ENCODE results near the gene NFATC4. TPM values are rescaled to one million over a fixed set of nuclear protein-coding genes. Genes with fewer than 3 reads are reported as not detected.

NFATC4 gene
- total RNA-seq, 1 donor from 2014 or later, result 11.4 TPM

- DNase-seq, result no peak
- Mint-ChIP-seq H3K4me3 (ENCODE audit: unreplicated experiment) (no peak overlapping the region), H3K27me3 (ENCODE audit: unreplicated experiment) (peaks cover 3% of the 10 kb centered on the region), H3K27ac (ENCODE audit: unreplicated experiment) (no peak overlapping the region), H3K4me1 (ENCODE audit: low read depth, unreplicated experiment) (peaks cover 29% of the 10 kb centered on the region), H3K9me3 (ENCODE audit: unreplicated experiment) (peaks cover 2% of the 10 kb centered on the region), H3K36me3 (ENCODE audit: unreplicated experiment) (no peaks in the 10 kb centered on the region)
- TF ChIP-seq, protein P1, sequence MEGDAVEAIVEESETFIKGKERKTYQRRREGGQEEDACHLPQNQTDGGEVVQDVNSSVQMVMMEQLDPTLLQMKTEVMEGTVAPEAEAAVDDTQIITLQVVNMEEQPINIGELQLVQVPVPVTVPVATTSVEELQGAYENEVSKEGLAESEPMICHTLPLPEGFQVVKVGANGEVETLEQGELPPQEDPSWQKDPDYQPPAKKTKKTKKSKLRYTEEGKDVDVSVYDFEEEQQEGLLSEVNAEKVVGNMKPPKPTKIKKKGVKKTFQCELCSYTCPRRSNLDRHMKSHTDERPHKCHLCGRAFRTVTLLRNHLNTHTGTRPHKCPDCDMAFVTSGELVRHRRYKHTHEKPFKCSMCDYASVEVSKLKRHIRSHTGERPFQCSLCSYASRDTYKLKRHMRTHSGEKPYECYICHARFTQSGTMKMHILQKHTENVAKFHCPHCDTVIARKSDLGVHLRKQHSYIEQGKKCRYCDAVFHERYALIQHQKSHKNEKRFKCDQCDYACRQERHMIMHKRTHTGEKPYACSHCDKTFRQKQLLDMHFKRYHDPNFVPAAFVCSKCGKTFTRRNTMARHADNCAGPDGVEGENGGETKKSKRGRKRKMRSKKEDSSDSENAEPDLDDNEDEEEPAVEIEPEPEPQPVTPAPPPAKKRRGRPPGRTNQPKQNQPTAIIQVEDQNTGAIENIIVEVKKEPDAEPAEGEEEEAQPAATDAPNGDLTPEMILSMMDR (IDR thresholded peaks at IDR 0.05; ENCODE audit: partially characterized antibody, unreplicated experiment), result no peak
Observed at GRCh38 chr14:24407608-24408325, 39.8 kb downstream of the NFATC4 start.

- H3K27ac Mint-ChIP-seq (ENCODE audit: unreplicated experiment), result no peak overlapping the region
- H3K9me3 Mint-ChIP-seq (ENCODE audit: unreplicated experiment), result peaks cover 2% of the 10 kb centered on the region
- no peaks in the 10 kb centered on the region for H3K36me3 Mint-ChIP-seq (ENCODE audit: unreplicated experiment)
- H3K27me3 Mint-ChIP-seq (ENCODE audit: unreplicated experiment), result peaks cover 3% of the 10 kb centered on the region
- DNase-seq, result no peak
- peaks cover 19% of the 10 kb centered on the region for H3K4me1 Mint-ChIP-seq (ENCODE audit: low read depth, unreplicated experiment)
- TF ChIP-seq, protein P1 (IDR thresholded peaks at IDR 0.05; ENCODE audit: partially characterized antibody, unreplicated experiment), result no peak
- no peak overlapping the region for H3K4me3 Mint-ChIP-seq (ENCODE audit: unreplicated experiment)
Observed at GRCh38 chr14:24408764-24409163, 40.8 kb downstream of the NFATC4 start.

DNA sequence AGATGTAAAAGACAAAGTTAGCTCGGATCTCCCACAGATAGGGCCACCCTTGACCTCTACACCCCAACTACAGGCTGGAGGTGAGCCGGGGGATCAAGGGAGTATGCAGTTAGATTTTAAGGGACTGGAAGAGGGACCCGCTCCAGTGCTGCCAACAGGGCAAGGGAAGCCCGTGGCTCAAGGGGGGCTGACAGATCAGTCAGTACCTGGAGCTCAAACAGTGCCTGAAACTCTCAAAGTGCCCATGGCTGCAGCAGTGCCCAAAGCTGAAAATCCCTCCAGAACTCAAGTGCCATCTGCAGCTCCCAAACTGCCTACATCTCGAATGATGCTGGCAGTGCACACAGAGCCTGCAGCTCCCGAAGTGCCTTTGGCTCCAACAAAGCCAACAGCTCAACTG is 41.2 kb downstream of the NFATC4 start:
- TF ChIP-seq, protein P1 (IDR thresholded peaks at IDR 0.05; ENCODE audit: partially characterized antibody, unreplicated experiment), result no peak
- DNase-seq, result no peak

DNA sequence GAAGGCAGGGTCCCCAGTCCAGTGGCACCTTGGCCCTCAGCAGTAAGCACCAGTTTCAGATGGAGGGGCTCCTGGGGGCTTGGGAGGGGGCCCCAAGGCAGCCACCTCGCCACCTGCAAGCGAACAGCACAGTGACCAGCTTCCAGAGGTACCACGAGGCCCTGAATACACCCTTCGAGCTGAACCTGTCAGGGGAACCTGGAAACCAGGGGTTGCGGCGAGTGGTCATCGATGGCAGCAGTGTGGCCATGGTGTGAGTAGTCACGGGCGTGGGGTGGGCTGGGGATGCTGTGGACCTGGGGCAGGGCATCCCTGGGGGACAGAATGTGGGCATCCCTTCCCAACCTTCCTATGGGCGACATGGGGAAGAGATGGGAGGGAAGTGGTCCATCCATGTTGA is 42.0 kb downstream of the NFATC4 start:
- Mint-ChIP-seq H3K36me3 (ENCODE audit: unreplicated experiment) (no peaks in the 10 kb centered on the region), H3K9me3 (ENCODE audit: unreplicated experiment) (peaks cover 2% of the 10 kb centered on the region), H3K4me3 (ENCODE audit: unreplicated experiment) (no peak overlapping the region), H3K4me1 (ENCODE audit: low read depth, unreplicated experiment) (peaks cover 7% of the 10 kb centered on the region), H3K27ac (ENCODE audit: unreplicated experiment) (no peak overlapping the region), H3K27me3 (ENCODE audit: unreplicated experiment) (peaks cover 3% of the 10 kb centered on the region)
- TF ChIP-seq, protein P1 (IDR thresholded peaks at IDR 0.05; ENCODE audit: partially characterized antibody, unreplicated experiment), result no peak
- no peak for DNase-seq

More for the DNA sequence above, 41.2 kb downstream of the NFATC4 start:
- H3K9me3 Mint-ChIP-seq (ENCODE audit: unreplicated experiment), result peaks cover 2% of the 10 kb centered on the region
- peaks cover 3% of the 10 kb centered on the region for H3K27me3 Mint-ChIP-seq (ENCODE audit: unreplicated experiment)
- peaks cover 14% of the 10 kb centered on the region for H3K4me1 Mint-ChIP-seq (ENCODE audit: low read depth, unreplicated experiment)
- H3K36me3 Mint-ChIP-seq (ENCODE audit: unreplicated experiment), result no peaks in the 10 kb centered on the region
- H3K27ac Mint-ChIP-seq (ENCODE audit: unreplicated experiment), result no peak overlapping the region
- H3K4me3 Mint-ChIP-seq (ENCODE audit: unreplicated experiment), result no peak overlapping the region

All from glutamatergic neuron (in vitro differentiated cells).